Panc1 (cell line): ENCODE results near the gene TRERF1. TPM values are rescaled to one million over a fixed set of nuclear protein-coding genes. Genes with fewer than 3 reads are reported as not detected.

Experiments
- ATAC-seq: fragments of 200-7000 bp; cut with Tn5 transposase; 2 replicates; pipeline ENCODE4 v1.9.1; 2020; ENCODE audit warnings: mild to moderate bottlenecking, moderate library complexity
- BruUV-seq: library from RNA; stranded (reverse); fragments of 400-500 nt; replicated peaks from 2 replicates; lab custom pipeline; 2021; lab: Mats Ljungman, UMichigan
- CTCF ChIA-PET: fragments of 300-600 bp; sonication (Branson Sonifier 250); formaldehyde crosslinking; loops from one replicate; lab custom pipeline; 2022; ENCODE audit warnings: antibody characterized with exemption; lab: Charles Lee
- POLR2A ChIA-PET: fragments of 300-600 bp; sonication (Branson Sonifier 250); formaldehyde crosslinking; loops from one replicate; lab custom pipeline; 2022; ENCODE audit warnings: antibody characterized with exemption; lab: Charles Lee
- DNase-seq: peaks from one replicate; pipeline ENCODE4 v3.0.0-alpha.2; 2010; ENCODE audit warnings: low read depth, low spot score
- H3K27ac ChIP-seq: 2 replicates; pipeline ENCODE4 v1.5.1; 2011; ENCODE audit warnings: mild to moderate bottlenecking, low read length, inconsistent platforms
- H3K27me3 ChIP-seq: fragments of 200-500 bp; sonication (Bioruptor generic); 2 replicates; pipeline ENCODE4 v1.6.0; 2014; ENCODE audit warnings: low read length, inconsistent platforms; ENCODE audit not compliant: control insufficient read depth, insufficient read depth
- H3K36me3 ChIP-seq: fragments of 200-500 bp; sonication (Bioruptor generic); 2 replicates; pipeline ENCODE4 v1.5.1; 2014; ENCODE audit warnings: inconsistent platforms, mild to moderate bottlenecking, low read length, moderate library complexity; ENCODE audit not compliant: control insufficient read depth, insufficient read depth
- H3K4me1 ChIP-seq: 2 replicates; pipeline ENCODE4 v1.5.1; 2011; ENCODE audit warnings: inconsistent platforms, mild to moderate bottlenecking, low read length, moderate library complexity; ENCODE audit not compliant: control insufficient read depth, insufficient read depth
- H3K4me3 ChIP-seq, 2 experiments: 2 replicates each; pipeline ENCODE4 v1.5.1; 2011 to 2012; ENCODE audit warnings: low read depth in 2 of 2, low read length in 2 of 2, mild to moderate bottlenecking in 2 of 2, inconsistent platforms in 1 of 2, moderate library complexity in 1 of 2
- H3K9me3 ChIP-seq: fragments of 200-500 bp; sonication (Bioruptor generic); 2 replicates; pipeline ENCODE4 v1.5.1; 2014; ENCODE audit warnings: low read depth, mild to moderate bottlenecking, inconsistent platforms, low read length, moderate library complexity; ENCODE audit not compliant: control insufficient read depth, insufficient read depth
- CTCF ChIP-seq: fragments of 450-650 bp; IDR thresholded peaks from 2 replicates; pipeline ENCODE4 v1.5.1; 2017; ENCODE audit warnings: mild to moderate bottlenecking
- POLR2AphosphoS5 ChIP-seq: IDR thresholded peaks from 2 replicates; pipeline ENCODE4 v1.6.1; 2012; ENCODE audit warnings: mild to moderate bottlenecking, low read depth, low read length, moderate library complexity
- SIN3A ChIP-seq: IDR thresholded peaks from 2 replicates; pipeline ENCODE4 v1.6.1; 2012; ENCODE audit warnings: low read depth, mild to moderate bottlenecking, low read length, moderate library complexity, borderline replicate concordance; ENCODE audit not compliant: insufficient read depth
- TCF7L2 ChIP-seq: IDR thresholded peaks from 2 replicates; pipeline ENCODE4 v1.6.1; 2011; ENCODE audit warnings: mild to moderate bottlenecking, low read depth, low read length, inconsistent platforms
- in situ Hi-C: cut with HindIII; loops from 2 replicates; pipeline ENCODE4 v1.10.0; 2016; ENCODE audit warnings: low sequenced_read_pairs, low pct_unique_long_range_greater_than_20kb
- intact Hi-C: fragments of 100-400 bp; cut with micrococcal nuclease; formaldehyde crosslinking; loops from one replicate; pipeline ENCODE4 v1.10.0; 2022; ENCODE audit not compliant: unreplicated experiment
- total RNA-seq: library from RNA; stranded (reverse); gene quantifications from one replicate; pipeline ENCODE4 v1.2.1, GENCODE V29; 2021; ENCODE audit not compliant: unreplicated experiment
- TF ChIP-seq, protein P1 (sequence below), 2 experiments: IDR thresholded peaks; 2 replicates each; pipeline ENCODE4 v1.6.1; 2011 to 2012; ENCODE audit warnings: low read depth in 2 of 2, control low read depth in 1 of 2, low read length in 1 of 2, mild to moderate bottlenecking in 1 of 2, moderate library complexity in 1 of 2; ENCODE audit not compliant: insufficient read depth in 1 of 2

TRERF1 gene
- total RNA-seq, 1 experiment from 2014 or later: 30.6 TPM

GRCh38 chr6:42391441-42391840 lies 60.3 kb downstream of the TRERF1 start:
- Histone ChIP-seq H3K36me3 (no peaks in the 10 kb centered on the region), H3K27ac (no peak overlapping the region), H3K27me3 (no peaks in the 10 kb centered on the region), H3K4me3 (no peak overlapping the region), H3K9me3 (no peaks in the 10 kb centered on the region), H3K4me1 (peaks cover 27% of the 10 kb centered on the region)
- no peak for TF ChIP-seq CTCF
- TF ChIP-seq POLR2AphosphoS5: no peak
- TF ChIP-seq, protein P1, sequence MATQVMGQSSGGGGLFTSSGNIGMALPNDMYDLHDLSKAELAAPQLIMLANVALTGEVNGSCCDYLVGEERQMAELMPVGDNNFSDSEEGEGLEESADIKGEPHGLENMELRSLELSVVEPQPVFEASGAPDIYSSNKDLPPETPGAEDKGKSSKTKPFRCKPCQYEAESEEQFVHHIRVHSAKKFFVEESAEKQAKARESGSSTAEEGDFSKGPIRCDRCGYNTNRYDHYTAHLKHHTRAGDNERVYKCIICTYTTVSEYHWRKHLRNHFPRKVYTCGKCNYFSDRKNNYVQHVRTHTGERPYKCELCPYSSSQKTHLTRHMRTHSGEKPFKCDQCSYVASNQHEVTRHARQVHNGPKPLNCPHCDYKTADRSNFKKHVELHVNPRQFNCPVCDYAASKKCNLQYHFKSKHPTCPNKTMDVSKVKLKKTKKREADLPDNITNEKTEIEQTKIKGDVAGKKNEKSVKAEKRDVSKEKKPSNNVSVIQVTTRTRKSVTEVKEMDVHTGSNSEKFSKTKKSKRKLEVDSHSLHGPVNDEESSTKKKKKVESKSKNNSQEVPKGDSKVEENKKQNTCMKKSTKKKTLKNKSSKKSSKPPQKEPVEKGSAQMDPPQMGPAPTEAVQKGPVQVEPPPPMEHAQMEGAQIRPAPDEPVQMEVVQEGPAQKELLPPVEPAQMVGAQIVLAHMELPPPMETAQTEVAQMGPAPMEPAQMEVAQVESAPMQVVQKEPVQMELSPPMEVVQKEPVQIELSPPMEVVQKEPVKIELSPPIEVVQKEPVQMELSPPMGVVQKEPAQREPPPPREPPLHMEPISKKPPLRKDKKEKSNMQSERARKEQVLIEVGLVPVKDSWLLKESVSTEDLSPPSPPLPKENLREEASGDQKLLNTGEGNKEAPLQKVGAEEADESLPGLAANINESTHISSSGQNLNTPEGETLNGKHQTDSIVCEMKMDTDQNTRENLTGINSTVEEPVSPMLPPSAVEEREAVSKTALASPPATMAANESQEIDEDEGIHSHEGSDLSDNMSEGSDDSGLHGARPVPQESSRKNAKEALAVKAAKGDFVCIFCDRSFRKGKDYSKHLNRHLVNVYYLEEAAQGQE (IDR thresholded peaks at IDR 0.05; ENCODE audit: insufficient read depth in 1 of 2, low read depth in 2 of 2, low read length in 1 of 2): no peak
- no peak for TF ChIP-seq TCF7L2
- no peak for TF ChIP-seq SIN3A
- DNase-seq (no peak), ATAC-seq (no peak)
- intact Hi-C loops: no loop called here
- ChIA-PET CTCF (no interaction called here), POLR2A (no interaction called here)
- in situ Hi-C loops: no loop called here
- no TSS peak for BruUV-seq

DNA sequence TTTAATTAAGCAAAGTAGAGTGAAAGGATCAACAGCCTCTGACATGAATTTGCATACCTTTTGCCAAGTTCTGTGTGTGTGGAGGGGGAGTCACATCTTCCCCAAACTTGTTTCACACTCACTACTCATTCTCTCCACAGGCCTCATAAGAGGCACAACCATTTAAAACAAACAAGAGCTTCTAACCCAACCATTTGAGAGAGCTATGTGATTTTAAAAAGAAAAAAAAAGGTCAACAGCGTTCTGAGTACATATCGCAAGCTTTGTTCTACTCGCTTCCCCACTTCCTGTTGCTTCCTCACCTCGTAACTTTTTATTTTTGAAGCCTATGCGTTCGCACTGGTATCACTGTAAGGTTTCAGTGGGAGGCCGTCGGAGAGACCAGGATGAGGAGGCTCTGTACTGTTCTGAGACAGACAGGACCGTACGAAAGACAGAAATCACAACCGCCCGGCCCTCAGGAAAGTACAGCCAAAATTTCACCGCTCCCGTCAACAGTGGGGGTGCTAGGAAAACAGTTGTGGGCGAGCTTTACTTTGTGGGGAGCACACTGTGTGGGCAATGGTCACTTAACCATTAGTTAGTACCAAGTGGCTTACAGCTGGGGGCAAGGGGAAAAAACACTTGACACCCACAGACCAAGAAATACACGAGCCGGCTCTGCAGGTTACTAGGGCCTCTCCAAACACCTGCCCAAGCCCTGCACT lies 61.3 kb downstream of the TRERF1 start:
- ATAC-seq: no peak
- intact Hi-C loops (no loop called here), in situ Hi-C loops (no loop called here)
- Histone ChIP-seq H3K4me1 (peaks cover 27% of the 10 kb centered on the region), H3K27ac (0 out of 2 replicates have a peak overlapping the region, but pooled peaks have one; percentile 10), H3K9me3 (no peaks in the 10 kb centered on the region), H3K36me3 (no peaks in the 10 kb centered on the region), H3K4me3 (no peak overlapping the region), H3K27me3 (no peaks in the 10 kb centered on the region)
- no peak for TF ChIP-seq POLR2AphosphoS5
- ChIA-PET POLR2A (no interaction called here), CTCF (no interaction called here)
- no TSS peak for BruUV-seq
- DNase-seq: no peak

- Histone ChIP-seq H3K4me1 (peaks cover 22% of the 10 kb centered on the region), H3K27me3 (no peaks in the 10 kb centered on the region), H3K9me3 (no peaks in the 10 kb centered on the region), H3K36me3 (no peaks in the 10 kb centered on the region), H3K4me3 (no peak overlapping the region), H3K27ac (no peak overlapping the region)
- in situ Hi-C loops: no loop called here
- intact Hi-C loops: no loop called here
- ChIA-PET CTCF (no interaction called here), POLR2A (no interaction called here)
- ATAC-seq (no peak), DNase-seq (no peak)
- TF ChIP-seq TCF7L2 (no peak), POLR2AphosphoS5 (no peak), SIN3A (no peak), CTCF (no peak)
- TF ChIP-seq, protein P1 (IDR thresholded peaks at IDR 0.05; ENCODE audit: insufficient read depth in 1 of 2, low read depth in 2 of 2, low read length in 1 of 2): no peak
- no TSS peak for BruUV-seq
These were observed 62.0 kb downstream of the TRERF1 start for GRCh38 chr6:42389736-42390135.
